ENCODE data around the gene LCN6.

GRCh38 chr9:136709454-136710109 is 38.7 kb downstream of the LCN6 start:
- TF ChIP-seq POLR2AphosphoS5 (IDR thresholded peaks at IDR 0.05; ENCODE audit: borderline replicate concordance, low read depth, low read length) (no peak), EZH2 (IDR thresholded peaks at IDR 0.05) (no peak), FOXP2 (optimal IDR thresholded peaks at IDR 0.05; ENCODE audit: control extremely low read depth, extremely low read length, insufficient read depth) (no peak)
